HG03520 (cell line): Measurements from ENCODE around the gene RPS19.

ENCODE experiments used
- ATAC-seq: cut with Tn5 transposase; IDR thresholded peaks from one replicate; pipeline ENCODE4 v1.9.1; 2021; ENCODE audit warnings: mild to moderate bottlenecking, moderate library complexity; ENCODE audit not compliant: unreplicated experiment

The RPS19 gene

GRCh38 chr19:41877916-41878905 is 18.2 kb downstream of the RPS19 start:
- no peak for ATAC-seq

DNA sequence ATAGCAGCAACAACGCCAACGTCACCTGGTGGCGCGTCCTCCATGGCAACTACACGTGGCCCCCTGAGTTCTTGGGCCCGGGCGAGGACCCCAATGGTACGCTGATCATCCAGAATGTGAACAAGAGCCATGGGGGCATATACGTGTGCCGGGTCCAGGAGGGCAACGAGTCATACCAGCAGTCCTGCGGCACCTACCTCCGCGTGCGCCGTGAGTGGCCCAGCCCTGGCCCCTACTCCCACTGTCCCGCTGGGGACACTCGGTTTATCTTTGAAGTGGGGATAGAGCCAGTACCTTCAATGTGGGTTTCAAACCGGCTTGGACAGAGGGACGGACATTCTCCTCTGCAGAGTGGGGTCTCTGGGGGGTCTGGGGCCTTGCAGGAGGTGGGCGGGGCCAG is 19.0 kb downstream of the RPS19 start:
- no peak for ATAC-seq

DNA sequence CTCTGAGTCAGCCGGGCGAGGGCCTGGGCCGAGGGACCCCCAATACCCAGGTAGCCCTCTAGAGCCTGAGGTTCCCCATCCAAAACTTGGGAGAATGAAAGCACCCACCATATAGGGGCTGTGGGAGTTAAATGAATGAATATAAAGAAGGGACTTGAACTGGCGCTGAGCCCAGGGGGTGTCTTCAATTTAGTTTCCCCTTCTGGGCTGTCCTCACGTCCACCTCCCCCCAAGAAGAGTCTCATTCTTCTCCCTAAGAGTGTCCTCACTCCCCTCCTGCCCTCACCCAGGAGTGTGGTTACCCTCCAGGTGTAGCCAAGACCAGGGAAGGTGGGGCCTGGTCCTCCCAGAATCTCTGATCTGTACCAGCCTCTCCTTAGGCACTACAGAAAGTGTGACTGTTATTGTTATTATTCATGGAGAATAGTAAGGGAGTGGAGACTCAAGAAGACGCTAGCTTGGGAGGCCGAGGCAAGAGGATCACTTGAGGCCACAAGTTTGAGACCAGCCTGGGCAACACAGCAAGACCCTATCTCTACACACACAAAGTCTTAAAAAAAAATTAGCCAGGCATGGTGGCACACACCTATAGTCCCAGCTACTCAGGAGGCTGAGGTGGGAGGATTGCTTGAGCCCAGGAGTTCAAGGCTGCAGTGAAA is 19.7 kb downstream of the RPS19 start:
- ATAC-seq, result no peak

- no peak for ATAC-seq
These were observed 20.3 kb downstream of the RPS19 start for GRCh38 chr19:41880329-41880708.

- no peak for ATAC-seq
These were observed 22.8 kb downstream of the RPS19 start, which contains the start of gene ARHGEF1 for GRCh38 chr19:41882568-41883462. TSS of gene ARHGEF1 (plus strand) at chr19:41883184. CDS start at chr19:41888083, 4,899 bp downstream.

GRCh38 chr19:41883463-41883820 is 23.4 kb downstream of the RPS19 start:
- ATAC-seq, result no peak

DNA sequence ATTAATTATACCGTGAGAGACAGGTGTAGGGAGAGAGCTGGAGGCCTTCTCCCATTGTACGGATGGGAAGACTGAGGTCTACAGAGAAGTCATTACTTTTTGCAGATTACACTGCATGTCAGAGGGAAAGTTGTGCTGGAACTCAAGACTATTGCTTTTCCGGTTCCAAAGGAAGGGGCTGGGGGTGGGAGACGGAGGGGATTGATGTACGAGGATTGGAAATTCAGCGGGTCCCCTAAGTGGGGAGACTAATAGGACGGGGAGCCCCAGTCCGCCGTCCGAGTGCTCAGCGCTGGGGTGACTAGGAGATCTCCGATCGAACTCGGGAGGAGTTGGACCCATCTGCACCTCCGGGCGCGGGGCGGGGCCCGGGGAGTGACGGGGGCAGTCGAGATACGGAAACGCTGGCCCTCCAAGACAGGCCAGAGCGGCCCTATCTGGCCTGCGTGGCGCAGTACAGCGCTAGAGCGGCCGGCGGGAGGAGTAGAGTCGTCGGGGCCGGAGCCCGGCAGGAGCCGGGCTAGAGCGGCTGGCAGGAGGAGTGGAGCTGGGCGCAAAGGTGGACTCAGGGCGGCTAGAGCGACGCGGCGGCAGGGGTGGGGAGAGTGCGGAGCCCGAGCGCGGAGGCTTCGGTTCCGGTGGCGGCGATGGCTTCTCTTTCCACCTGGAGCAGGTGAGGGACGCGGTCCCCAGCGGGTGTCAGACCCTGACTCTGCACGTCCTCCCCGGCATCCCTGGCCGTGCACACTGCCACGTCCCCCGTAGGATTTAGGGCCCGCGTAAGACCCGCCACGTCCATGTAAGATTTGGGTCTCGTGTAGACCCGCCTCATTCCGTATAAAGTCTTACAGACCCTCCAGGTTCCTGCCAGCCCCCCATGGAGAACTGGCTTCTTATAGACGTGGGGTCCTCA is 24.0 kb downstream of the RPS19 start:
- peak; percentile 79 for ATAC-seq

GRCh38 chr19:41886761-41887710 is 27.0 kb downstream of the RPS19 start:
- no peak for ATAC-seq

DNA sequence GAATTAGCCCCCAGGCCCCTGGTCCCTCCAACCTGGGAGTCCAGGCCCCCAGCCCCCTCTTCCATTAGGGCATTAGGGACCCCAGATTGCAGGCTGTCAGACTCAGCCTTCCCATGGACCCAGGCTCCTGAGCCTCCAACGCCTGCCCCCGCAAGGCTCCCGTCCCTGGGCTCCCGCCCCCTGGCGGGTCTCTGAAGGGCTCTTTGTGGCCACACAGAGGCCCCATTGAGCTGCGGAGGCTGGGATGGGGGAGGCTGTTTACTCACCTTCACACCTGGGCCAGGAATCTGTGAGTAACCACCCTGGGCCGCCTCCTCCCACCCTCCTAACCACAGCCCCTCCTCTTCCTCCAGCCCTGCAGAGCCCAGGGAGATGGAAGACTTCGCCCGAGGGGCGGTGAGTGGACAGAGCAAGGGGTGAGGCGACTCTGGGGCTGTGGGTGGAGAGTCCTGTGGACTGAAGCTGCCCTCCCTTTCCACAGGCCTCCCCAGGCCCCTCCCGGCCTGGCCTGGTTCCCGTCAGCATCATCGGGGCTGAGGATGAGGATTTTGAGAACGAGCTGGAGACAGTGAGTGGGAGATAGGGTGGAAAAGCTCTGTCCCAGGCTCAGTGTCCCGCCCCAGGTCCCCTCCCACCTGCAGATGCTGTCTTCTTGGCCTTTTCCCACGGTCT is 27.8 kb downstream of the RPS19 start:
- ATAC-seq, result no peak

GRCh38 chr19:41888926-41889325 is 28.9 kb downstream of the RPS19 start:
- no peak for ATAC-seq

DNA sequence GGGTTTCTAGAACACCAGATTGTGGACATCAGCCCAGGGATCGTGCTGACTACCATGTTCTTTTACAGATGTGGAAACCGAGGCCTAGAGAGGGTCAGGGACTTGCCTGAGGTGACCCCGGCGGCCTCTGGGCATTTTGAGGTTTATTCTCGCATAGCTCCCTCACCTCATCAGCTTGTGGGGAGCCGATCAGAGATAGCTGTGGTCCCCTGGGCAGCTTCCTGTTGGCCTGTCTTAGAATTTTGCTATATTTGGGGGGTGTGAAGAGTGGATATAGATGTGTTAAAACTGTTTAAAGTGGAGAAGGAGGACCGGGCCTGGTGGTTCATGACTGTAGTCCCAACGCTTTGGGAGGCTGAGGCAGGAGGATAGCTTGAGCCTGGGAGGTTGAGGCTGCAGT is 29.8 kb downstream of the RPS19 start:
- ATAC-seq, result no peak

DNA sequence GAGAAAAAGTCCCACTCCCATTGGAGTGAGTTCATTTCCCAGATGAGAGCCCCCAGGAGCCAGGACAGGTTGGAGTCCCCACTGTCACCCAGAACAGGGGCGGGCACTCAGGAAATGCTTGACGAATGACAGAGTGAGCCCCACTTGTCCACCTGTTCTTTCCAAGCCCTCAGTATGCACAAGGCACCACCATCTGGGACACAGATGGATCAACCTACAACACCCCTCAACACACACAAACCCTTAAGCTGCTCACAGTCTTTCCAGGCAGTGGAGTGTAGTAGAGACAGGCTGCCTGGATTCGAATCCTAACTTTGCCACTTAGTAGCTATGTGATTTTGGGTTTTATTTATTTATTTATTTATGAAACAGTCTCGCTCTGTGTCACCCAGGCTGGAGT is 30.9 kb downstream of the RPS19 start:
- no peak for ATAC-seq

DNA sequence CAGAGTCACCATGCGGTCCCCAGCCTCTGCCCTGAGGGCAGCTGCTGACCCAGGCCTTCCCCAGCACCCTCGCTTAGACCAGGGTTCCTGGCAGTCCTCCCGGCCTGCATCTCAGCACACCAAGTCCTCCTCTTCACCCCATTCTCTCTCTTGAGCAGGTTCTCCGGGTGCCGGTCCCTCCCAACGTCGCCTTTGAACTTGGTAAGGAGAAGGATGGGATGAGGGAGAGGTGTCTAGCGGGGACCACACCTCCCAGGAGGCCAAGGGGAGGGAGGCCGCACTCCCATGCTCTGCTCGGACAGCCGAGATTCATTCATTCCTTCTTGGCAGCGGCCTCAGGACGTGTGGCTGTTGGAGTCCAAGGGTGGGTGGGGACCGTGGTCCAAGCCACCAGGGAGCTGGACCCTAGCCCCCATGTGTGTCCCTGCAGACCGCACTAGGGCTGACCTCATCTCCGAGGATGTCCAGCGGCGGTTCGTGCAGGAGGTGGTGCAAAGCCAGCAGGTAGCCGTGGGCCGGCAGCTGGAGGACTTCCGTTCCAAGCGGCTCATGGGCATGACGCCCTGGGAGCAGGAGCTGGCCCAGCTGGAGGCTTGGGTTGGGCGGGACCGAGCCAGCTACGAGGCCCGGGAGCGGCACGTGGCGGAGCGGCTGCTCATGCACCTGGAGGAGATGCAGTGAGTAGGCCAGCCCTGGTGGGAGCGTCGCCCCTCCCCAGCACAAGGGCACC is 32.3 kb downstream of the RPS19 start:
- ATAC-seq, result no peak

GRCh38 chr19:41893899-41894298 is 33.8 kb downstream of the RPS19 start:
- ATAC-seq, result no peak

- ATAC-seq, result no peak
These were observed 34.3 kb downstream of the RPS19 start for GRCh38 chr19:41894350-41894749.

DNA sequence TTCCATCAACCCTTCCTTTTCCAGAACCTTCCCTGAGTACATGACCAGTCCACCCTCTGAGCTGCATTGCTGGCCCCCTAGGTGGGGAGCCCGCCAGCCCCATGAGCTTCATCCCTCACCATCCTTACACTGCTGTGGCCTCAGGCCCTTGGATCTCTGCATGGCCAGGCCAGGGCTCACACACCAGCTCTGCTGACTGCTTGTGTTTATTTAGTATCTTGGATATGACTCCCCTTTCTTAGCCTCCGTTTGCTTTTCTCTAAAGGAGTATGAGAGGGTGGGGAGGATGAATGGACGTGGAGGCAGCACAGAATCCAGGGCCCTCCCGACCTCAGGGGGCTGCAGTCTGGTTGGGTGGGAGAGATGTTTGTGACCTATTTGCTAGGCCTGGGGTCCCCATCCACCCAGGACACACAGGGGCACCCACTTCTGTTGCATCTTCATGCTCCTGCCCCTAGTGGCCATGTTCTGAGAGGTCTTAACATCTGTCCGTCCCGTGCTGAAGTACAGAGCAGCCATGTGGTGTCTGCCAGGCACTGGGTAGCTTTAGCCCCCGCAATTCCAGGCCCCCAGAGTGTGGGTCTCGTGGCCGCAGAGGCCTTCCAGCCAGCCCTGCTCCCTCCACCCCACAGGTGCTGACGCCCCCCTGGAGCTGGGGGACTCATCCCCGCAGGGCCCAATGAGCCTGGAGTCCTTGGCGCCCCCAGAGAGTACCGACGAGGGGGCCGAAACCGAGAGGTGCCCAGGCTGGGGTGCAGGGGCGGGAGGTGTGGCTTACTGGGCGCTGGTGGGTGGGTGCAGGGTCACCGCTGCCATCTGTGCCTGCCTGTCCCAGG is 35.9 kb downstream of the RPS19 start:
- ATAC-seq, result no peak

DNA sequence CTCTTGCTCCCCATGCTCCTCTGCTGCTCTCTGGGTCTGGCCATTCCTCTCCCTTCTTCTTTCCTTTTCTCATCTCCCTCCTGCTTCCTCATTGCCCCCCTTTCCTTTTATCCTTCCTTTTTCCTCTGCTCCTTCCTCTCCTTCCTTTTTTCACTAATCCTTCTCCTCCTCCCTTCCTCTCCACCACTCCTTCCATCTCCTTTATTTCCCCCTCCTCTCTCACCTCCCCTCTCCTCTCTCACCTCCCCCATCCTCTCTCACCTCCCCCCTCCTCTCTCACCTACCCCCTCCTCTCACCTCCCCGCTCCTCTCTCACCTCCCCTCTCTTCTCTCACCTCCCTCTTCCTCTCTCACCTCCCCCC is 36.5 kb downstream of the RPS19 start:
- ATAC-seq, result no peak
